ENCODE measurements around the gene SMIM3. TPM values are rescaled to one million over a fixed set of nuclear protein-coding genes. Genes with fewer than 3 reads are reported as not detected.
"Not testable (repeated sequence)": the region's sequence is repeated elsewhere in the genome, so short reads cannot be mapped to it uniquely, and the experiment has no call there.

SMIM3 gene
- total RNA-seq, 4 donors from 2014 or later, result 6.8 to 38.5 (median 17.6) TPM

DNA sequence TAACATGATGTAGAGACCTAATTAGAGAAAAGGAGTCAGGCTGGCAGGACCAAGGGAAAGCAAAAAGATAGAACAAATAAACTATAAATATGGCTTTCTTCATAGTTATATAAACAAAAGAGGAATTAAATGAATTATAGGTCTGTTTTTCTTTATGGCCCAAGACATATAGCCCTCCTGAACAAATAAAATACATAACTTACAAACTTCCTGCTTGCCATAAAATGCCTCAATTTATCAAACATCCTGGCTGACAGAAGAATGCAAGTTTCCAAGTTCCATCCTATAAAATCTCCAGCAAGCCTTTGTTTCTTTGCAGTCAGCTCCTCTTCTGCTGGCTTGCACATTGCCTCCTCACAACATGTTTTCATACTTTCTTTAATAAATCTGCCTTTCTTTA lies 36.5 kb downstream of the SMIM3 start:
- Histone ChIP-seq H3K36me3 (no peaks in the 10 kb centered on the region), H3K27me3 (peaks cover 0 to 3% (median 0%) of the 10 kb centered on the region in 4 donors), H3K27ac (no peak overlapping the region), H3K4me1 (no peaks in the 10 kb centered on the region), H3K9me3 (peaks cover 0 to 10% (median 3%) of the 10 kb centered on the region in 3 donors), H3K4me3 (no peak overlapping the region)
- DNase-seq, result no peak
- TF ChIP-seq CTCF (IDR thresholded peaks at IDR 0.05) (no peak), POLR2A (IDR thresholded peaks at IDR 0.05) (no peak)
- intact Hi-C loops (cut with DNase I), result no loop called here

DNA sequence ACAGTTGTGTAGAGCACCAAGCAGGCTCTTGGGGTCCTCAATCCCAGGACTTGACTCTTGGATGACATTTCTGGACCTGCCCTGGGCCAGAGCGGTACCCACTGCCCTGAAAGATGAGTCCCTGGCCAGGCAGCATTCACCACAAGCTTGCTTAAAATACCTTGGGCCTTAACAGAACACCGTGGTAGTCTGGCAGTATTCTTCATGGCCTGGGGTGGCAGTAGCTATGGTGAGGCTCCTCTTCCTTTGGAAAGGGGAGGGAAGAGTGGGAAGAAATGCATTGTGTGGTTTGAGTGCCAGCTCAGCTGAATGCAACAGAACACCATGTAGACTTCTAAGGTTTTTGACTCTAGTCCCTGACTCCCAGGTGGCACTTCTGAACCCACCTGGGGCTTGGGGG lies 38.4 kb downstream of the SMIM3 start:
- Histone ChIP-seq H3K36me3 (no peaks in the 10 kb centered on the region), H3K4me1 (no peaks in the 10 kb centered on the region), H3K27me3 (peaks cover 0 to 3% (median 0%) of the 10 kb centered on the region in 4 donors), H3K4me3 (no peak overlapping the region), H3K9me3 (peaks cover 0 to 10% (median 3%) of the 10 kb centered on the region in 3 donors), H3K27ac (no peak overlapping the region)
- WGBS, 2 donors, result 75 to 86% methylated on average over 2 of the region's 2 CpGs
- no peak for DNase-seq
- intact Hi-C loops (cut with DNase I), result no loop called here
- TF ChIP-seq POLR2A (IDR thresholded peaks at IDR 0.05) (no peak), CTCF (IDR thresholded peaks at IDR 0.05) (no peak)

GRCh38 chr5:150829744-150830143 lies 51.2 kb downstream of the SMIM3 start:
- H3K9me3 ChIP-seq, result peaks cover 0 to 25% (median 24%) of the 10 kb centered on the region in 3 donors
- no peak for TF ChIP-seq POLR2A (IDR thresholded peaks at IDR 0.05)
- no peak for TF ChIP-seq CTCF (IDR thresholded peaks at IDR 0.05)
- DNase-seq, result no peak
- H3K27me3 ChIP-seq, result no peaks in the 10 kb centered on the region
- intact Hi-C loops (cut with DNase I), result no loop called here
- peaks cover 0 to 9% (median 0%) of the 10 kb centered on the region in 3 donors for H3K4me1 ChIP-seq
- no peaks in the 10 kb centered on the region for H3K36me3 ChIP-seq
- no peak overlapping the region for H3K4me3 ChIP-seq
- 66 to 75% methylated on average over 5 of the region's 5 CpGs for WGBS, 2 donors
- H3K27ac ChIP-seq, result no peak overlapping the region

DNA sequence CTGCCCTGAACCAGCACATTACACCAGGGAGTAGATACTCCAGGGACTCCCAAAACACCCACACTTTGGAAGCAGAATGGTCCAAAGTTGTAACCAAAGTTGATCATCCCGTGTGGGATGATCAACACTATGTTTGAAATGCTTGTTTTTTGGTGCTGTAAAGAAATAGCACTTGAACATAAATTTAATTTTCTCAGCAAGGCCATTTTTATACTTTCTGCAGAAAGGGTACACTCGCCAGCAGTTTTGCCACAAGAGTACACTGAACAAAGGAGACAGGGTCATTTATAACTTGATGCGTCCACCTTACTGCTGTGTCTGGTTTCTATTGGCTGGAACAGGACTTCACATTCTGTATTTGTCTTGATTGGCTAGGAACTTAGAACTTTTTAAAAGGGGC lies 53.3 kb downstream of the SMIM3 start:
- H3K4me3 ChIP-seq; H3K27me3 ChIP-seq; H3K27ac ChIP-seq; H3K36me3 ChIP-seq; intact Hi-C loops (cut with DNase I); DNase-seq: not testable (repeated sequence)
- Histone ChIP-seq H3K9me3 (peaks cover 0 to 25% (median 24%) of the 10 kb centered on the region in 3 donors), H3K4me1 (peaks cover 0 to 22% (median 0%) of the 10 kb centered on the region in 3 donors)
- WGBS, 2 donors, result 50 to 91% methylated on average over 1 to 3 of the region's 3 CpGs

GRCh38 chr5:150836064-150836463 lies 57.5 kb downstream of the SMIM3 start:
- Histone ChIP-seq H3K27ac (peak overlapping the region in 1 of 4 donors; percentile 50), H3K9me3 (peaks cover 0 to 14% (median 13%) of the 10 kb centered on the region in 3 donors), H3K4me3 (no peak overlapping the region), H3K36me3 (no peaks in the 10 kb centered on the region), H3K4me1 (peaks cover 0 to 24% (median 0%) of the 10 kb centered on the region in 3 donors), H3K27me3 (peaks cover 0 to 6% (median 0%) of the 10 kb centered on the region in 4 donors)
- WGBS, 2 donors, result 54 to 67% methylated on average over 5 of the region's 5 CpGs
- intact Hi-C loops (cut with DNase I), result no loop called here
- TF ChIP-seq CTCF (IDR thresholded peaks at IDR 0.05) (no peak), POLR2A (IDR thresholded peaks at IDR 0.05) (no peak)
- DNase-seq, result no peak

DNA sequence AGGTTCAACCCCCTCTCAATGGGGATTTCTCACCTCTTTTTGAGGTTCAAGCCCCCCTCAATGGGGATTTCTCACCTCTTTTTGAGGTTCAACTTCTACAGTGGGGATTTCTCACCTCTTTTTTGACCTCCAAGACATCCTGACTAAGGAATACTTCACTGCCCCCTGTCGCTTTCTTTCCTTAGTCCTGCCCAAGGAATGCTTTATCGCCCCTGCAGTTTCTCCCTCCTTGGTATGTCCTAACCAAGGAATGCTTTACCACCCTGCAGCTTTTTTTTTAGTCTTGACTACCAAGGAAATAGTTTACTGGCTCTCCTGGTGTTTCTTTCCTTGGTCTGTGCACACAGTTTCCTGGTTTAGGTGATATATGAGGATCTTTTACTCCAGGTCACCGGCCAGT lies 58.1 kb downstream of the SMIM3 start:
- Histone ChIP-seq H3K36me3 (no peaks in the 10 kb centered on the region), H3K4me3 (no peak overlapping the region), H3K9me3 (peaks cover 0 to 8% (median 6%) of the 10 kb centered on the region in 3 donors), H3K27ac (peak overlapping the region in 2 of 4 donors; percentile 4 to 34), H3K27me3 (peaks cover 0 to 6% (median 0%) of the 10 kb centered on the region in 4 donors), H3K4me1 (peaks cover 0 to 24% (median 0%) of the 10 kb centered on the region in 3 donors)
- TF ChIP-seq POLR2A (IDR thresholded peaks at IDR 0.05), result no peak
- TF ChIP-seq CTCF (IDR thresholded peaks at IDR 0.05), result no peak
- intact Hi-C loops (cut with DNase I), result no loop called here
- no peak for DNase-seq
- WGBS, 2 donors, result 93 to 100% methylated on average over 1 to 2 of the region's 3 CpGs

- not testable (repeated sequence) for H3K9me3 ChIP-seq
Observed at GRCh38 chr5:150845185-150845859, 66.8 kb downstream of the SMIM3 start.

GRCh38 chr5:150846308-150846653 lies 67.7 kb downstream of the SMIM3 start, which contains the start of gene IRGM:
Gene IRGM, plus strand, starts transcription at chr5:150846521. Its CDS starts 1,603 bp downstream, at chr5:150848124.
- DNase-seq, H3K27me3 ChIP-seq, H3K36me3 ChIP-seq, H3K9me3 ChIP-seq, H3K27ac ChIP-seq, H3K4me1 ChIP-seq: not testable (repeated sequence)
- WGBS, 2 donors, result 66 to 71% methylated on average over 2 to 3 of the region's 3 CpGs
- intact Hi-C loops (cut with DNase I), result loop anchor here (5.0 kb wide), 1 partner anchor 44 kb away; no protein-coding TSS in a partner anchor
- peak within 1 kb of the TSS in 1 of 4 donors; percentile 10 for H3K4me3 ChIP-seq

More at GRCh38 chr5:150845185-150845859, 66.8 kb downstream of the SMIM3 start:
- not testable (repeated sequence) for H3K27me3 ChIP-seq, H3K36me3 ChIP-seq, H3K4me1 ChIP-seq, DNase-seq, H3K27ac ChIP-seq, H3K4me3 ChIP-seq
- intact Hi-C loops (cut with DNase I), result loop anchor here (2.0 to 5.0 kb wide), 2 partner anchors 25 to 43 kb away; no protein-coding TSS in a partner anchor
- WGBS, 2 donors, result 40 to 98% methylated on average over 1 to 12 of the region's 32 CpGs
